A673 (cell line): ENCODE measurements around the gene ARHGAP40. TPM values are rescaled to one million over a fixed set of nuclear protein-coding genes. Genes with fewer than 3 reads are reported as not detected.

Experiments
- BruUV-seq: library from RNA; stranded (reverse); fragments of 400-500 nt; replicated peaks from 2 replicates; lab custom pipeline; 2021; lab: Mats Ljungman, UMichigan
- CTCF ChIA-PET: fragments of 300-600 bp; sonication (Branson Sonifier 250); formaldehyde crosslinking; loops from one replicate; lab custom pipeline; 2022; ENCODE audit warnings: antibody characterized with exemption; lab: Charles Lee
- POLR2A ChIA-PET: fragments of 300-600 bp; sonication (Branson Sonifier 250); formaldehyde crosslinking; loops from one replicate; lab custom pipeline; 2022; ENCODE audit warnings: antibody characterized with exemption; ENCODE audit not compliant: low non-redundant PET; lab: Charles Lee
- DNase-seq: peaks from one replicate; pipeline ENCODE4 v3.0.0-alpha.2; 2015; ENCODE audit warnings: low spot score
- H3K27ac ChIP-seq: fragments of 200-600 bp; sonication (generic); 2 replicates; pipeline ENCODE4 v1.5.1; 2016; ENCODE audit warnings: mixed run types, low read depth, mild to moderate bottlenecking, mixed read lengths, antibody characterized with exemption, low read length; ENCODE audit not compliant: poor library complexity, severe bottlenecking
- H3K27me3 ChIP-seq: fragments of 200-600 bp; sonication (generic); replicated peaks from 2 replicates; pipeline ENCODE4 v1.6.1; 2017; ENCODE audit warnings: mixed run types, low read depth, mild to moderate bottlenecking, mixed read lengths, antibody characterized with exemption, low read length; ENCODE audit not compliant: insufficient read depth, poor library complexity
- H3K36me3 ChIP-seq: fragments of 200-600 bp; sonication (generic); 2 replicates; pipeline ENCODE4 v1.6.1; 2016; ENCODE audit warnings: mixed run types, mild to moderate bottlenecking, mixed read lengths, antibody characterized with exemption, low read length; ENCODE audit not compliant: insufficient read depth, poor library complexity, severe bottlenecking
- H3K4me1 ChIP-seq: fragments of 200-600 bp; sonication (generic); 2 replicates; pipeline ENCODE4 v1.6.1; 2017; ENCODE audit warnings: mixed run types, mild to moderate bottlenecking, mixed read lengths, antibody characterized with exemption, low read length; ENCODE audit not compliant: insufficient read depth, poor library complexity, severe bottlenecking
- H3K4me3 ChIP-seq: fragments of 200-600 bp; sonication (generic); 2 replicates; pipeline ENCODE4 v1.5.1; 2016; ENCODE audit warnings: low read depth, mixed run types, mild to moderate bottlenecking, mixed read lengths, low read length; ENCODE audit not compliant: poor library complexity, severe bottlenecking
- H3K9me3 ChIP-seq: fragments of 200-600 bp; sonication (generic); 2 replicates; pipeline ENCODE4 v1.6.1; 2016; ENCODE audit warnings: mixed run types, low read depth, mild to moderate bottlenecking, mixed read lengths, antibody characterized with exemption, low read length; ENCODE audit not compliant: poor library complexity, severe bottlenecking
- CTCF ChIP-seq: fragments of 300-800, 200-600 bp; sonication (generic); conservative IDR thresholded peaks from 2 replicates; pipeline ENCODE4 v1.5.1; 2017; ENCODE audit warnings: low read depth, mild to moderate bottlenecking, antibody characterized with exemption, low read length, moderate library complexity, mixed read lengths
- EZH2 ChIP-seq: fragments of 200-600 bp; sonication (generic); IDR thresholded peaks from 2 replicates; pipeline ENCODE4 v1.6.1; 2017; ENCODE audit warnings: borderline replicate concordance, low read depth, mild to moderate bottlenecking, mixed read lengths, antibody characterized with exemption, low read length; ENCODE audit not compliant: poor library complexity, severe bottlenecking
- intact Hi-C: fragments of 100-400 bp; cut with micrococcal nuclease; formaldehyde crosslinking; loops from one replicate; pipeline ENCODE4 v1.10.0; 2022; ENCODE audit not compliant: unreplicated experiment
- total RNA-seq: library from RNA; stranded (reverse); gene quantifications from 2 replicates; pipeline ENCODE4 v1.2.3, GENCODE V29; 2021

ARHGAP40 gene
- total RNA-seq, 1 experiment from 2014 or later = not detected

DNA sequence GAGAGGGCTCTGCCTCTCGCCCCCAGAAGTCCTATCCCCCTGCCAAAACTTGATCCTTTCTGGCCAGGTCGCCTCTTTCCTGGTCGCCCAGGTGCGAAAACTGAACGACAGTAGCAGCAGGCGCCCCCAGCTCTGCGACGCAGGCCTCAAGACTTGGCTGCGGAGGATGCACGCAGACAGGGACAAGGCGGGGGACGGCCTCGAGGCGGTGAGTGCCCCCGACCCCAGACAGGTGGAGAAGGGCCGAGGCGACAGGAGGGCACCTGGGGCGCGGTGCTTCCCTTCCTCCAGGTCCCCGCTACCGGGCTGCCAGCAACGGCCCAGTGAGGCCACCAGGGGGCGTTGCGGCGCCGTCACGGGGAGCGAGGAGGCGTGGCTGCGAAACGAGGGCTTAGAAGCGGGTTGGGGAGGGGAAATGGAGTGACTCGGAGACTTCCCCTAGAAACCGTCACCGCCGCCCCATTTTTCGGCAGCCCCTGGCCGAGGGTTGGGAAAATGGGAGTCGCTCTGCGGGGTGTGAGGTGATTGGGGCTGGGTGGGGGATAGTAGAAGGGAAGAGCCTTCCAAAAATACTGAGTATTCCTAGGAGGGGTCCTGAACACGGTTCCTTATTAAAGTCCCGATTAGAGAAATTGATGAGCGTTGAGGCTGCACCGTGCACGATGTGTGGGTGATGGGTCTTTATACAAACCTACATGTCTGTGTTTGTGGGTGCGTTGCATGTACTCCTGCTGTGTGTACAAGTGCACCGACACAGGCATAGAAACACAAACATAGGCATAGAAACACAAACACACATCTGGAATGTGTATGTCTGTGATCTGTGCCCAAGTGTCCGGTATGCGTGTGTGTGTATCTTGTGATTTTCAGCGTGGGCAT, 44.6 kb downstream of the ARHGAP40 start:
- Histone ChIP-seq H3K27me3 (peaks cover 26% of the 10 kb centered on the region), H3K36me3 (no peaks in the 10 kb centered on the region), H3K9me3 (no peaks in the 10 kb centered on the region), H3K27ac (no peak overlapping the region), H3K4me1 (no peaks in the 10 kb centered on the region), H3K4me3 (peak overlapping the region; percentile 19)
- ChIA-PET CTCF (no interaction called here), POLR2A (no interaction called here)
- intact Hi-C loops = loop anchor here (1.0 to 5.0 kb wide), 4 partner anchors 86 to 401 kb away; no protein-coding TSS in a partner anchor
- DNase-seq = peak; percentile 84
- BruUV-seq = no TSS peak
- TF ChIP-seq EZH2 = no peak
- peak; percentile 96 for TF ChIP-seq CTCF

DNA sequence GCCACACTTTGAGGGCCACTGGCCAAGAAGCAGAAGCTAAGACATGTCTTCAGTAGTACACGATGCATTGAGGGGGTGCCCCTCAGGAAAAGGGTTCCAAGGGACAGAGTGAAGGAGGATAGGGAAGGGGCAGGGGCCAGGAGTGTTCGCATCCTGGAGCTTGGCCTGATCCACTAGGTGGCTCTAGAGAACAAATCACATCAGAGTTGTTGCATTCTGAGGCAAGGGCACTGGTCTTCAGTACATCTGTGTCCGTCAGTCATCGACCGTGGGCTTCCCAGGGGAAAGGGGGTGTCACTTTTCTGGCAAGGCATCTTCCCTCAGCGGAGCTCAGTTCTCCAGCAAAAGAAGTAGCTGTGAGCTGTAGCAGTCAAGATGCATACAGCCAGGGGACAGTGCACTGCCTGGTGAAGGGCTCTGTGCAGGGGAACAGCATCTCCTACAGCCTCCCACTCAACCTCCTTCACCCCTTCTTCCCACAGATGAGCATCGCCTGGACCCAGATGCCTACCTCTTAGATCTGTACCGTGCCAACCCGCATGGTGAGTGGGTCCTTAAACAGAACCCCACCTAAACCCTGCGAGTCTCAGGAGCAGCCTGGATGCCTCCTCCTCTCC, 47.8 kb downstream of the ARHGAP40 start:
- H3K36me3 ChIP-seq = no peaks in the 10 kb centered on the region
- H3K9me3 ChIP-seq = no peaks in the 10 kb centered on the region
- H3K27ac ChIP-seq = no peak overlapping the region
- H3K27me3 ChIP-seq = peaks cover 13% of the 10 kb centered on the region
- no peaks in the 10 kb centered on the region for H3K4me1 ChIP-seq
- H3K4me3 ChIP-seq = no peak overlapping the region
- intact Hi-C loops = loop anchor here (5.0 kb wide), 2 partner anchors 83 to 398 kb away; no protein-coding TSS in a partner anchor
- ChIA-PET POLR2A (no interaction called here), CTCF (interaction anchor here (1.0 to 1.3 kb wide), 2 partner anchors 79 to 102 kb away, joined by 3 read pairs; no protein-coding TSS in a partner anchor)
- peak; percentile 37 for DNase-seq
- TF ChIP-seq CTCF = peak; percentile 55
- no peak for TF ChIP-seq EZH2
- no TSS peak for BruUV-seq

GRCh38 chr20:38650010-38650409, 48.4 kb downstream of the ARHGAP40 start:
- no TSS peak for BruUV-seq
- no peaks in the 10 kb centered on the region for H3K36me3 ChIP-seq
- TF ChIP-seq EZH2 = no peak
- no peak; the same call in 1 of the 2 replicates for TF ChIP-seq CTCF
- no peak overlapping the region for H3K27ac ChIP-seq
- H3K4me3 ChIP-seq = no peak overlapping the region
- no peaks in the 10 kb centered on the region for H3K4me1 ChIP-seq
- no peak for DNase-seq
- H3K9me3 ChIP-seq = no peaks in the 10 kb centered on the region
- CTCF ChIA-PET = interaction anchor here (1.0 kb wide), 1 partner anchor 102 kb away, joined by 3 read pairs; no protein-coding TSS in a partner anchor
- POLR2A ChIA-PET = no interaction called here
- intact Hi-C loops = loop anchor here (1.0 kb wide), 1 partner anchor 99 kb away; no protein-coding TSS in a partner anchor
- peaks cover 9% of the 10 kb centered on the region for H3K27me3 ChIP-seq
